BJ (cell line): Measurements from ENCODE around the gene FZR1. TPM values are rescaled to one million over a fixed set of nuclear protein-coding genes. Genes with fewer than 3 reads are reported as not detected.

Experiments
- CTCF ChIA-PET: fragments of 350-600 bp; formaldehyde crosslinking; extraction: SDS; loops from one replicate; lab custom pipeline; 2021; ENCODE audit warnings: antibody characterized with exemption, inconsistent platforms; lab: Yijun Ruan, JAX
- POLR2A ChIA-PET: fragments of 300-600 bp; sonication (Branson Sonifier 250); formaldehyde crosslinking; extraction: SDS; loops from one replicate; lab custom pipeline; 2021; ENCODE audit warnings: antibody characterized with exemption; lab: Charles Lee
- DNase-seq: peaks from one replicate; pipeline ENCODE4 v3.0.0-alpha.2; 2011; ENCODE audit warnings: low read depth
- H3K27me3 ChIP-seq: 2 replicates; pipeline ENCODE4 v1.6.0; 2011; ENCODE audit warnings: low read length; ENCODE audit not compliant: control insufficient read depth, insufficient read depth
- H3K36me3 ChIP-seq: 2 replicates; pipeline ENCODE4 v1.5.1; 2011; ENCODE audit warnings: low read length; ENCODE audit not compliant: control insufficient read depth, insufficient read depth
- H3K4me3 ChIP-seq: 2 replicates; pipeline ENCODE4 v1.5.1; 2011; ENCODE audit warnings: low read depth, mild to moderate bottlenecking, control low read depth, low read length
- polyA plus RNA-seq: library from polyadenylated mRNA; depleted of rRNA; stranded (reverse); fragments of >200 nt; gene quantifications from 2 replicates; pipeline ENCODE4 v1.2.3, GENCODE V29; 2011
- TF ChIP-seq, protein P1 (sequence below): IDR thresholded peaks from 2 replicates; pipeline ENCODE4 v1.5.1; 2011; ENCODE audit warnings: low read depth, mild to moderate bottlenecking, control low read depth, inconsistent platforms, low read length, moderate library complexity; ENCODE audit not compliant: insufficient read depth

Gene FZR1
- polyA plus RNA-seq, 1 experiment = 52.3 TPM

DNA sequence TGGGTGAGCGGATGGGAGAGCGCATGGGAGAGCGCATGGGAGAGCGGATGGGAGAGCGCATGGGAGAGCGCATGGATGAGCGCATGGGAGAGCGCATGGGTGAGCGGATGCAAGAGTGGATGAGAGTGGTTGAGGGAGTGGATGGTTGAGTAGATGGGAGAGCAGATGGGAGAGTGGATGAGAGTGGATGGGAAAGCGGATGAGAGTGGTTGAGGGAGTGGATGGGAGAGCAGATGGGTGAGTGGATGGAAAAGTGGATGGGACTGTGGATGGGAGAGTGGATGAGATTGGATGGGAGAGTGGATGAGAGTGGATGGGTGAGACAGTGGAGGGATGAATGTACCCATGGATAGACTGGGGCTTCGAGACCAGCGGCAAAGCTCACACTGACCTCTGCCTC, 24.3 kb downstream of the FZR1 start:
- DNase-seq = no peak
- Histone ChIP-seq H3K4me3 (no peak overlapping the region), H3K36me3 (peaks cover 55% of the 10 kb centered on the region), H3K27me3 (no peaks in the 10 kb centered on the region)
- CTCF ChIA-PET = interaction anchor here (1.9 kb wide), 1 partner anchor 13 kb away, joined by 6 read pairs; no protein-coding TSS in a partner anchor
- TF ChIP-seq, protein P1, sequence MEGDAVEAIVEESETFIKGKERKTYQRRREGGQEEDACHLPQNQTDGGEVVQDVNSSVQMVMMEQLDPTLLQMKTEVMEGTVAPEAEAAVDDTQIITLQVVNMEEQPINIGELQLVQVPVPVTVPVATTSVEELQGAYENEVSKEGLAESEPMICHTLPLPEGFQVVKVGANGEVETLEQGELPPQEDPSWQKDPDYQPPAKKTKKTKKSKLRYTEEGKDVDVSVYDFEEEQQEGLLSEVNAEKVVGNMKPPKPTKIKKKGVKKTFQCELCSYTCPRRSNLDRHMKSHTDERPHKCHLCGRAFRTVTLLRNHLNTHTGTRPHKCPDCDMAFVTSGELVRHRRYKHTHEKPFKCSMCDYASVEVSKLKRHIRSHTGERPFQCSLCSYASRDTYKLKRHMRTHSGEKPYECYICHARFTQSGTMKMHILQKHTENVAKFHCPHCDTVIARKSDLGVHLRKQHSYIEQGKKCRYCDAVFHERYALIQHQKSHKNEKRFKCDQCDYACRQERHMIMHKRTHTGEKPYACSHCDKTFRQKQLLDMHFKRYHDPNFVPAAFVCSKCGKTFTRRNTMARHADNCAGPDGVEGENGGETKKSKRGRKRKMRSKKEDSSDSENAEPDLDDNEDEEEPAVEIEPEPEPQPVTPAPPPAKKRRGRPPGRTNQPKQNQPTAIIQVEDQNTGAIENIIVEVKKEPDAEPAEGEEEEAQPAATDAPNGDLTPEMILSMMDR = no peak
- POLR2A ChIA-PET = no interaction called here

DNA sequence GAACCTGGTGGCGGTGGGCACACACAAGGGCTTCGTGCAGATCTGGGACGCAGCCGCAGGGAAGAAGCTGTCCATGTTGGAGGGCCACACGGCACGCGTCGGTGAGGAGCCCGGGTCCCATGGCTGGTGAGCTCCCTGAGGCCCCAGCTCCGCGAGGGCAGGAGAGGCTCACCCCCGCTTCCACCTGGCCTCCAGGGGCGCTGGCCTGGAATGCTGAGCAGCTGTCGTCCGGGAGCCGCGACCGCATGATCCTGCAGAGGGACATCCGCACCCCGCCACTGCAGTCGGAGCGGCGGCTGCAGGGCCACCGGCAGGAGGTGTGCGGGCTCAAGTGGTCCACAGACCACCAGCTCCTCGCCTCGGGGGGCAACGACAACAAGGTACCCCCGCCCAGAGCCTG, 25.6 kb downstream of the FZR1 start:
- CTCF ChIA-PET = interaction anchor here (1.9 kb wide), 1 partner anchor 14 kb away, joined by 6 read pairs; no protein-coding TSS in a partner anchor
- POLR2A ChIA-PET = no interaction called here
- H3K36me3 ChIP-seq = peaks cover 53% of the 10 kb centered on the region
- no peak for DNase-seq
- no peak overlapping the region for H3K4me3 ChIP-seq
- TF ChIP-seq, protein P1 = no peak
- no peaks in the 10 kb centered on the region for H3K27me3 ChIP-seq

DNA sequence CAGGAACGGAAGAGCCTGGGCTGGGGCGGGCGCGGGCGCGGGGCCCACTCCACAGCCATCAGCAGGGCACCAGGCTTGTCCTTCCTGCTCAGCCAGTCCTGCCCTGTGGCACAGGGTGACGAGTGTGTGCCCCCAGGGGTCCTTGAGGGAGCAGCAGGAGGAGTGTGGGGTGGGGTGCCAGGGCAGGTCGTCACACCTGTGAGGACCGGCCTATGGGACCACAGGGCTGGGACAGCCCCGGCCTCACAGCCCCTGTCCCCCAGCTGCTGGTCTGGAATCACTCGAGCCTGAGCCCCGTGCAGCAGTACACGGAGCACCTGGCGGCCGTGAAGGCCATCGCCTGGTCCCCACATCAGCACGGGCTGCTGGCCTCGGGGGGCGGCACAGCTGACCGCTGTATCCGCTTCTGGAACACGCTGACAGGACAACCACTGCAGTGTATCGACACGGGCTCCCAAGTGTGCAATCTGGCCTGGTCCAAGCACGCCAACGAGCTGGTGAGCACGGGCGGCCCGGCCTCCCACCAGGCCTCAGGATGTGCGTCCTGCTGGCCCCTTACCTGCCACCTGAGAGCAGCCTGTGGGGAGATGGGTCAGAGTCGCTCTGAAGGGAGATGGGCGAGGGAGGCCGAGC, 26.2 kb downstream of the FZR1 start:
- TF ChIP-seq, protein P1 = no peak
- Histone ChIP-seq H3K4me3 (no peak overlapping the region), H3K36me3 (peaks cover 48% of the 10 kb centered on the region), H3K27me3 (no peaks in the 10 kb centered on the region)
- no peak for DNase-seq
- POLR2A ChIA-PET = no interaction called here
- CTCF ChIA-PET = interaction anchor here (1.9 kb wide), 1 partner anchor 14 kb away, joined by 6 read pairs; no protein-coding TSS in a partner anchor

DNA sequence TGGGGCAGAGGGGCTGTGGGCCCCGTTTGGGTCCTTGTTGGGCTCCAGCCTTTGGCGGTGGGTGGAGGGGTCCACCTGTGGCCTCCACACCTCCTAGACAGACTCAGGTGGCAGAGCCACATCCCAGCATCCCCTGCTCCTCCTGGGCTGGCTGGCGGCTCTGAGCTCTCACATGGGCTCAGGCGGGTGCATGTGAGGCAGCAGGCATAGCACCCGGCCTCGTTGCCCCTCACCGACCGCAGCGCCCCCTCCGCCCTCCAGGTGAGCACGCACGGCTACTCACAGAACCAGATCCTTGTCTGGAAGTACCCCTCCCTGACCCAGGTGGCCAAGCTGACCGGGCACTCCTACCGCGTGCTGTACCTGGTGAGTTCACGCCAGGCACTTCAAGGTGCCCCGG, 26.9 kb downstream of the FZR1 start:
- POLR2A ChIA-PET = no interaction called here
- Histone ChIP-seq H3K27me3 (no peaks in the 10 kb centered on the region), H3K36me3 (peaks cover 43% of the 10 kb centered on the region), H3K4me3 (no peak overlapping the region)
- CTCF ChIA-PET = no interaction called here
- DNase-seq = no peak
- TF ChIP-seq, protein P1 = no peak

DNA sequence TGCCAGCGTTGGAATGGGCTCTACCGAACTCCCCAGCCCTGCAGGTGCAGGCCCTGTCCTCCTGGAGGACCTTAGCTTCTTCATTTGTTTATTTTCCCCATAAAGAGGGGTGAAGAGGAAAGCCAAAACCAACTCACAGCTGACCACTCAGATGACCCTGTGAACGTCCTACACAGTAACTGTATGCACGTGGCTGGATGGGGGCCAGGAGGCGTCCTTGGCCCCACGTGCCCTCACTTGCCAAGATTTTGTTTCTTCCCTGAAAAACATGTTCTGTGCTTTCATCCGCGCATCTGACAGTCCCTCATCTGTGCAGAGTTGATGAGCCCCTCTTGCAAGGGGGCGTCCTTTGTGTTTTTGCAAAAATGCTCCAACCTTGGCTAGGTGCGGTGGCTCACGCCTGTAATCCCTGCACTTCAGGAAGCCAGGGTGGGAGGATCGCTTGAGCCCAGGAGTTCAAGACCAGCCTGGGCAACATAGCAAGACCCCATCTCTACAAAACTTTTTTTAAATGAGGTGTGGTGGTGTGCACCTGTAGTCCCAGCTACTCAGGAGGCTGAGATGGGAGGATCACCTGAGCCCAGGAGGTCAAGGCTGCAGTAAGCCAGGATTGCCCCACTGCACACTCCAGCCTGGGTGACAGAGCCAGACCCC, 27.6 kb downstream of the FZR1 start:
- H3K4me3 ChIP-seq = no peak overlapping the region
- no peak for DNase-seq
- TF ChIP-seq, protein P1 = no peak
- CTCF ChIA-PET = interaction anchor here (1.5 kb wide), 1 partner anchor 11 kb away, joined by 3 read pairs; no protein-coding TSS in a partner anchor
- no peaks in the 10 kb centered on the region for H3K27me3 ChIP-seq
- H3K36me3 ChIP-seq = peaks cover 42% of the 10 kb centered on the region
- POLR2A ChIA-PET = no interaction called here
